ENCODE measurements around the gene C16orf74. TPM values are rescaled to one million over a fixed set of nuclear protein-coding genes. Genes with fewer than 3 reads are reported as not detected.

Gene C16orf74
- total and polyA plus RNA-seq, 2 of the 13 experiments (the other 11 are each of a cell fraction or from before 2014, with no cell fraction given): 0.13 to 0.29 TPM

- 25% methylated on average over 6 of the region's 6 CpGs for WGBS (ENCODE audit: low lambda C conversion rate)
- no TSS peak for BruUV-seq (replicated peaks)
- in situ Hi-C loops (cut with HindIII; ENCODE audit: extremely low pct_ligation_motif_present, low pct_unique_long_range_greater_than_20kb) (loop anchor here (5.0 kb wide), 1 partner anchor 61 kb away; no protein-coding TSS in a partner anchor), intact Hi-C loops (cut with micrococcal nuclease; ENCODE audit: unreplicated experiment) (loop anchor here (1.0 to 10.0 kb wide), 2 partner anchors 43 to 323 kb away; no protein-coding TSS in a partner anchor)
- no peak overlapping the region for H3K4me3 ChIP-seq (replicated peaks in 1 of 3; ENCODE audit: insufficient read depth in 1 of 3, low read depth in 2 of 3, low read length in 3 of 3)
- ChIA-PET POLR2A (no interaction called here), CTCF (ENCODE audit: low intra/inter-chr PET ratio, low total read pairs) (interaction anchor here (0.7 to 2.9 kb wide), 7 partner anchors 43 to 371 kb away, joined by 3 to 18 read pairs (median 5); no protein-coding TSS in a partner anchor)
- peaks cover 3% of the 10 kb centered on the region; the same call in 1 of the 2 replicates for H4K20me1 ChIP-seq (ENCODE audit: insufficient read depth, low read length)
- H3K9me3 ChIP-seq (ENCODE audit: low read length): no peaks in the 10 kb centered on the region
- peaks cover 6 to 40% of the 10 kb centered on the region in 2 experiments; a peak in 4 of 5 replicates for H3K27me3 ChIP-seq (ENCODE audit: control insufficient read depth in 1 of 2, insufficient read depth in 2 of 2, low read length in 2 of 2)
- H3K4me2 ChIP-seq (ENCODE audit: low read depth, low read length): no peak overlapping the region
- DNase-seq (ENCODE audit: low spot score) (no peak), ATAC-seq (no peak), FAIRE-seq (no peak)
- no peak overlapping the region for H3K9ac ChIP-seq (ENCODE audit: insufficient read depth, low read depth, low read length)
- H3K79me2 ChIP-seq (ENCODE audit: insufficient read depth, low read length): no peaks in the 10 kb centered on the region
- no peaks in the 10 kb centered on the region for H3K36me3 ChIP-seq (replicated peaks in 1 of 2; ENCODE audit: control insufficient read depth in 1 of 2, insufficient read depth in 2 of 2, low read length in 2 of 2)
- no peak overlapping the region for H2AFZ ChIP-seq (ENCODE audit: low read length)
- H3K4me1 ChIP-seq (ENCODE audit: insufficient read depth, low read length): 0 out of 2 replicates have a peak, but pooled peaks cover 5% of the 10 kb centered on the region
- H3K27ac ChIP-seq (ENCODE audit: extremely low read length, insufficient read depth, low read length): no peak overlapping the region
- 0 out of 2 replicates have a peak, but pooled peaks have one; percentile 29 for TF ChIP-seq ELF1 (CRISPR knock-in tag; IDR thresholded peaks at IDR 0.05)
- 0 out of 2 replicates have a peak, but pooled peaks have one; percentile 10 for TF ChIP-seq ZNF598 (CRISPR knock-in tag; IDR thresholded peaks at IDR 0.05; ENCODE audit: borderline replicate concordance)
- TF ChIP-seq MAZ (IDR thresholded peaks at IDR 0.05; ENCODE audit: borderline replicate concordance, low read depth, low read length): no peak
- 0 out of 2 replicates have a peak, but pooled peaks have one; percentile 23 for TF ChIP-seq MAZ (CRISPR knock-in tag; IDR thresholded peaks at IDR 0.05; ENCODE audit: low read depth)
- no peak for TF ChIP-seq ZNF558 (CRISPR knock-in tag; IDR thresholded peaks at IDR 0.05; ENCODE audit: borderline replicate concordance)
- no peak for TF ChIP-seq MYPOP (CRISPR knock-in tag; IDR thresholded peaks at IDR 0.05)
- TF ChIP-seq HNF1B (CRISPR knock-in tag; IDR thresholded peaks at IDR 0.05): 0 out of 2 replicates have a peak, but pooled peaks have one; percentile 19
- 0 out of 2 replicates have a peak, but pooled peaks have one; percentile 27 for TF ChIP-seq PHF21A (CRISPR knock-in tag; IDR thresholded peaks at IDR 0.05)
- TF ChIP-seq ZNF788 (CRISPR knock-in tag; IDR thresholded peaks at IDR 0.05; ENCODE audit: borderline replicate concordance): 0 out of 2 replicates have a peak, but pooled peaks have one; percentile 20
- TF ChIP-seq HMGXB4 (CRISPR knock-in tag; IDR thresholded peaks at IDR 0.05; ENCODE audit: borderline replicate concordance in 1 of 2, low read depth in 1 of 2): peak in 1 of 2 experiments; percentile 51; a peak in 1 of 4 replicates
- TF ChIP-seq TCF12 (IDR thresholded peaks at IDR 0.05): no peak
- 0 out of 2 replicates have a peak, but pooled peaks have one; percentile 8 for TF ChIP-seq TCF12 (CRISPR knock-in tag; IDR thresholded peaks at IDR 0.05)
- TF ChIP-seq EED (CRISPR knock-in tag; IDR thresholded peaks at IDR 0.05): 0 out of 2 replicates have a peak, but pooled peaks have one; percentile 35
- TF ChIP-seq CAMTA2 (CRISPR knock-in tag; IDR thresholded peaks at IDR 0.05; ENCODE audit: borderline replicate concordance): no peak
- TF ChIP-seq ZNF770 (CRISPR knock-in tag; IDR thresholded peaks at IDR 0.05): peak; percentile 45; the same call in 1 of the 2 replicates
These were observed 32.8 kb downstream of the C16orf74 start for GRCh38 chr16:85718153-85718477.
